ENCODE results near the gene MLIP.
"Not testable (repeated sequence)": the region's sequence is repeated elsewhere in the genome, so short reads cannot be mapped to it uniquely, and the experiment has no call there.

The MLIP gene, protein sequence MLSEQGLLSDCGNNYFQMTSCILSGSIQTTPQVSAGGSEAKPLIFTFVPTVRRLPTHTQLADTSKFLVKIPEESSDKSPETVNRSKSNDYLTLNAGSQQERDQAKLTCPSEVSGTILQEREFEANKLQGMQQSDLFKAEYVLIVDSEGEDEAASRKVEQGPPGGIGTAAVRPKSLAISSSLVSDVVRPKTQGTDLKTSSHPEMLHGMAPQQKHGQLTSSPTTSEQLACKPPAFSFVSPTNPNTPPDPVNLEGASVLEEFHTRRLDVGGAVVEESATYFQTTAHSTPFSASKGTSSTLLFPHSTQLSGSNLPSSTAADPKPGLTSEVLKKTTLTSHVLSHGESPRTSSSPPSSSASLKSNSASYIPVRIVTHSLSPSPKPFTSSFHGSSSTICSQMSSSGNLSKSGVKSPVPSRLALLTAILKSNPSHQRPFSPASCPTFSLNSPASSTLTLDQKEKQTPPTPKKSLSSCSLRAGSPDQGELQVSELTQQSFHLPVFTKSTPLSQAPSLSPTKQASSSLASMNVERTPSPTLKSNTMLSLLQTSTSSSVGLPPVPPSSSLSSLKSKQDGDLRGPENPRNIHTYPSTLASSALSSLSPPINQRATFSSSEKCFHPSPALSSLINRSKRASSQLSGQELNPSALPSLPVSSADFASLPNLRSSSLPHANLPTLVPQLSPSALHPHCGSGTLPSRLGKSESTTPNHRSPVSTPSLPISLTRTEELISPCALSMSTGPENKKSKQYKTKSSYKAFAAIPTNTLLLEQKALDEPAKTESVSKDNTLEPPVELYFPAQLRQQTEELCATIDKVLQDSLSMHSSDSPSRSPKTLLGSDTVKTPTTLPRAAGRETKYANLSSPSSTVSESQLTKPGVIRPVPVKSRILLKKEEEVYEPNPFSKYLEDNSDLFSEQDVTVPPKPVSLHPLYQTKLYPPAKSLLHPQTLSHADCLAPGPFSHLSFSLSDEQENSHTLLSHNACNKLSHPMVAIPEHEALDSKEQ

DNA sequence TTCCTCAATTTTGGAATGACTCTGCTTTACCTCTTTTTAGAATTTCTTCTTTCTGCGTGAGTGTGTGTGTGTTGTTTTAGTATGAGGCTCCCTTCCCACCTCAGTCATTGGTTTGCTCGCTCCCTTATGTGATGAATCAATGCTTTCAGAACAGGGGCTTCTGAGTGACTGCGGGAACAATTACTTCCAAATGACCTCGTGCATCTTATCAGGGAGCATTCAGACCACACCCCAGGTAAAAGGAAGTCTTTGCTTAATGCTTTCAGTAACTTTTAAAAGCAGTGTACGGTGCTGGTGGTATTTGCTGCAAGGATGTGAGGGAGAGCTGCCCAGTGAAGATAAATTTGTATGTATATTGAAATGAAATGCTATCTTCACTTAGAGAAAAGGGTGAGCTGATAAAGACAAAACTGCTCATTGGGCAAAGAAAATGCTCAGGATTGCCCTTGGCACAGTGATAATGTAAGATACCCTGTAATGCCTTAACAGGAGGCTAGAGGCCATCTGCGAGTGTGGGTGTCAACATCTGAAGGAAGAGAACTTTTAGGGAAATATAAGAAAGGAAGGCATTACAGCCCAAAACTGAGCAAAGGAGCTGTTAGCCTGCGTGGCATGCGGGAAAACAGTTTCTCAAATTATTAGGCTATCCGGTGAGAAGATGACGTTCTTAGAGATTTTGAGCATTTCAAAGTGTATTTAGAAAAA is at the start of gene MLIP:
Gene MLIP, plus strand, starts transcription at position 103 of the 705 bp plus-strand sequence. Its CDS starts 37 bp downstream, at position 140.
- DNase-seq (ENCODE audit: low read depth): no peak

DNA sequence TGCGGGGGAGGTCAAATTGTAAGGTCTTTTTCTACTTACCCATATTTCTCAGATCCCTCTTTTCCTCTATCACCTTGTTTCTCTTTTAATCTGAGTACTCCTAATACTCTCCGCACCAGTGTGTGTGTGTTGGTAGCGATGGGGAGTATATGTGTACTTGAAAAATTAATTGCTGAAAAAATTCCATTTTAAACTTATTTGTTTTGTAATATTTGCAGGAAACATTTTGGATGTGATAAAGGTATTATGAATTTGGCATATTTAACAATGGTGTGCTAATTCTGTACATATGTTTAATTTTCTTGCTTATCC is 48.1 kb upstream of the MLIP start:
- DNase-seq (ENCODE audit: low read depth): no peak

DNA sequence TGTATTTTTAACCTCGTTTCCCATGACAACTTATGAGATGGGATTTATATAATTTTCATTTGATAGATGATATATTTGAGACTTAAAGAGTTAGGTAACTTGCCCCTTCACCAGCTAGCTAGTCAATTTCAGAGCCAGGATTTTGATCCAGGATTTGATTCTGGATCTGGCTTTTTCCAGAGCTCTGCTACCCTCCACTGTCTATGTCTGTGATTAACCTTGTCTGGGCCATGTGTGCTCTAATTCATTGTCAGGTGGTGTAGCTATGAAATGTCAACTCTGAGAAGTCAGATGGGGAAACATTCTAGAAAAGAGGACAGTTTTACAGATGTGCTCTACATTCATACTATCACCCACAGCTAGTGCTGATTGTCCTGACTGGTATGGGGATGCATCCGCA is 42.5 kb upstream of the MLIP start:
- no peak for DNase-seq (ENCODE audit: low read depth)

DNA sequence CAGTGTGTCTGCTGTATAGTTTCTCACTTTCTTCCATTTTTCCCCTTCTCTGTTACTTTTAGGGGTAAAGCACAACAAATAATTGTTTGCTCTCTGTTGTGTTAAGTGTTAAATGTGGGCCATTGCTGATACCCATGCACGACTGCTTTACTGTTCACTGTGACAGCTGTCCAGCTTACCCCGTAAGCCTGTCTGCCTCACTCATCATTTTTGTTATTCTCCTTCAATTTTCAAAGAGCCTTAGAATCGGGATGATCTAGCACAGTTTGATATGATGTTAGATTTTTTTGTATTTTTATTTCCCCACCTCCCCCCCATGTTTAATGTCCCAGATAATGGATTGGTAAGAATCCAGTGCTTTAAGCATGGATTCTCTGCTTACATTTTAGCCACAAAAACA is 41.2 kb upstream of the MLIP start:
- no peak for DNase-seq (ENCODE audit: low read depth)

DNA sequence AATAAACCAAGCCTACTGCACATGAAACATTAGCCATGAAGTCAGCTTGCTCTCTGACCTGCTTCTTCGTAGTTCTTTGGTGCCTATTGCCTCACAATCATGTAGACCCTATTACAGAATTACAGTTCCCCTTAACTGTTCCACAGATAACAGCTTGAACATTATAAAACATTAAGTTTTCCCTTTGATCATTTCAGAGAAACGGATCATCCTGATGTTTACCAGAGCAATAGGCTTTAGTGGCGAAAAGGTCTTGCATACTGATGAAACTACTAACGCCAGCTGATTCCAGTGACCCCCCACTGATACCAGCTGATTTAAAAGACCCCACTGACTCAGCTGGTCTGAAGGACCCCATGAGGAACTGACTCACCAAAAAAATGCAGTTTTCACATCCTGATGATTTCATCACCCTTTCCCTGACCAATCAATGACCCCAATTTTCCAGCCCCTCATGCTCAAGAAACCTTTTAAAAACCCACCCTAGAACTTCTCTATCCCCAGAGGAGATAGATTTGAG is 39.4 kb upstream of the MLIP start:
- DNase-seq (ENCODE audit: low read depth): no peak

DNA sequence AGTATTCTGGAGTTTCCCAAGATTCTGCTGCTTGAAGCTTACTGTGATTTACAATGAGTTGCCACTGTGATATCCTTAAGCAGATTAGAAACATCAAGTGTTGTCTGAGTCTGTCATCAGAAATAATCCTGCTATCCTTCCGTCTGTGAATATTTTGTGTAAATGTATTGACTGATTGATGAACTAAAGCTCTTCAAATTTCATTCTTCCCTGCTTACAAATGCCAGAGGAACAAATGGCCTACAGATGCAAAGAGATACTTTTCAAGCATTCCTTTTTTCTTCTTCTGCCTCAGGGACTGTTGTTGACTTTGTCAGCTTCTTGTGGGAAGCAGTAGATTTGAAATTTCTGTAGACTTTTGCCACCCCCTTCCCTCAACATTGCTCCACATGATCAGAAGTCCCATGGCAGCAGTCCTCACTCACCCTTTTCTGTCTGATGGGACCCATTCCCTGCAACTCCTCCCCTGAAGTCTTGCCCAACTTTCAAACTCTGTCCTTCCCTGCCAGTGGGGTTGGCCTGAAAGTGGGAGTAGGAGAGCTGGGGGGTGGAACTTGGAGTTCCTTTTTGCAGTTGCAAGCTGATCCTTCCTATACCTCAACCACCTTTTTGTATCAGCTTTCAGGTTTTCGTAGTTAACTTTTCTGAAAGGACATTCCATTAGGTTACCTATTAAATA is 38.5 kb upstream of the MLIP start:
- no peak for DNase-seq (ENCODE audit: low read depth)

DNA sequence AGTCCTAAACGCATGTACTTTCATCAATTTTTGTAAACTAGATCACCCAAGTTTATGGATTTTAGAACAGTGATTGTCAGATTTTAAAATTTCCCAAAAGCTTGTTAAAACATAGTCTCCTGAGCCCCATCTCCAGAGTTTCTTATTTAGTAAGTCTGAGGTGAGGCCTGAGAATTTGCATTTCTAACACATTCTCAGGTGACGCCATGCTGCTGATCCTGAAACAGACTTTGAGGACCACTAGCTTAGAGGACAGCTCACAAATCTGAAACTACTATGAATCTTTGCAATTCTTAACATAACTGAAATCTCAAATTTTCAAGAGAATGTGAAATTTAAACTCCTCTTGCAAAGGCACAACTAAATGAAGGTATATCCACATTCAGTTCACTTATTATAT is 37.8 kb upstream of the MLIP start:
- no peak for DNase-seq (ENCODE audit: low read depth)

DNA sequence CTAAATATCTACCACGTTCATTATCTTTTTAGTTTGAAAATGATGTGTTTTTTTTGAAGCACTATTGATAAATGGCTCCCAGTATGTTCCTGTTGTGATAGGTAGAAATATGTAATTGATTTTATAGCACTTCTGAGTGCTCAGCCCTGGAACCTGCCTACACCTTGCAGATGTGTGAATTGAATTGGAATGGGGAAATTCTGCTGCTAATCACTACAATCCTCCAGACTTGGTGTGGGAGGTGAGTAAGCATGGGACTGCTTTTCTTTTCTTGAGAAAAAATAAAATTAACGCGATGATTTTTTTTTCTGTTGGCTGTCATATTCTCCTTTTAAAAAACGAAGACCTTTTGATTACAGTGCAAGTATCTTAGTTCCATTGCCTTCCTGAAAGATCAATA is 37.1 kb upstream of the MLIP start:
- DNase-seq (ENCODE audit: low read depth): no peak

DNA sequence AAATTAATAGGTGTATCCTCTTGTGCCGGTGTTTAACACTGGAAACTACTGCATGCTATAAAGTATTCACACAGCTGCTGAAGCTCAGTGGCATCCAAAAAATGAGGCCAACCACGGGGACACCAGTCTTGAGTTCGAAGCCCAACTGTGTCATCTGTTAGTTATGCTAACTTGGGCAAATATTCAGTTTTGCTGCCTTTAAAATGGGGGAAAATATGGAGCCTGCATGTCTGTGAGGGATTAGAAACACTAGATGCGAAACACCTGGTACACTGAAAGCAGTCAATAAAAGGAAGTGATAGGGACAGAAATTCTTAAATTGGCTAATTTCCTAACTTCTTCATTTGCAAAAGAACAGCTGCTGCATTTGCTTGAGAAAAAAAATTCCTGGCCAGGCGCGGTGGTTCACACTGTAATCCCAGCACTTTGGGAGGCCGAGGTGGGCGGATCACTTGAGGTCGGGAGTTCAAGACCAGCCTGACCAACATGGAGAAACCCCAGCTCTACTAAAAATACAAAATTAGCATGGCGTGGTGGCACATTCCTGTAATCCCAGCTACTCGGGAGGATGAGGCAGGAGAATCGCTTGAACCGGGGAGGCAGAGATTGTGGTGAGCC is 36.6 kb upstream of the MLIP start:
- no peak for DNase-seq (ENCODE audit: low read depth)

DNA sequence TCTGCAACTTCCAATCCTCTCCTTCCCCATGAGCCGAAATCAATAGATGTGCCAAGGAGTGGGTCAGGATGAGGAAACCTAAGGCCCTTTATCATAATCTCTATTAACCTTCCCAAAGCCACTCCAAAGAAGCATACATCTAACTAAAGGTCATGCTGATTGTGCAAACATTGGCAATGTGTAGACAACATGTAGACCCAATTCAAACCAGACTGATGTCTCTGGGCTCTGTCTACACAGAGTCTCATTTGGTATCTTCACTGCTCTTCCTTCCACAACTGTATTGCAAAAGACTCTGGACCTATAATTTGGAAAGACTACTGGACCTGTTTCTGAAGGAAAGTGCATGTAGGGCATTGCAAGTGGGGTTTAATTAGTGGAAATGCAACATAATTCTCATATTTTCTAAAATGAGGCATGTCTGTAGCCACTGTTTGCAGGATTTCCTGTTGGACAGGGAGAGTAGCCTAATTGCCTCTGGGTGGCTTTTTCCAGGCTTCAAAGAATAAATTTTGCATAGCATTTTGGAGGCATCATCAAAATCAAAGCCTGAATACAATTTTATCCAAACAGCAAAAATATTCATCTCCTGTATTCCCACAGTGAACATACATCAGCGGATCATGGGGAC is 35.0 kb upstream of the MLIP start:
- no peak for DNase-seq (ENCODE audit: low read depth)

DNA sequence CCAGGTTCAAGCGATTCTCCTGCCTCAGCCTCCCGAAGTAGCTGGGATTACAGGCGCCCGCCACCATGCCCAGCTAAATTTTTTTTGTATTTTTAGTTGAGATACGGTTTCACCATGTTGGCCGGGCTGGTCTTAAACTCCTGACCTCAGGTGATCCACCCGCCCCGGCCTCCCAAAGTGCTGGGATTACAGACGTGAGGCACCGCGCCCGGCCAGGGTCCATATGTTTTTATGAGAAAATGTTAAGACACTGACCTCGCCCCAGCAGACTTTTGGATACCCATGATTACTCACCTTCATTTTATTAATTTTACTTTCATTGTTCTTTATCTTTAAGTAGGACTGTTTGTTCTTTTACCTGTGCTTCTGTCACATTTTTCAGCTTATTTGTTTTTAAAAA is 29.7 kb upstream of the MLIP start:
- not testable (repeated sequence) for DNase-seq (ENCODE audit: low read depth)

DNA sequence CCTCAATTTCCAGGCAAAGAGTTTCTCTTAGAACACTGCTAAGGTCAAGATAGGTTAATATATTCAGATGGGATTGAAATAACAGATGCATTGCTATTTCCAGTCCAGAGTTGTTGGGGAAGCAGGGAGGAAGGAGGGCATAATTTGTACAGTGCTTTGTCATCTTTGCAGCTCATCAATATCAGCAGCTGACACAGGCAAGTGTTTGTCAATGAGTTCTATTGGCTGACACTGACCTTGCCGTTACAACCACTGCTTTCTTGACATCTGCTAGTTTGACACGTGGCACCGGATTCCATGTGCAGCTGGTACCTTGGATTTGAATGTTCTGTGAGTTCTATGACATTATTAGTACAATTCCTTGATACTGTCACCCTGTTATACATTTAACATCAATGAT is 28.0 kb upstream of the MLIP start:
- DNase-seq (ENCODE audit: low read depth): no peak

DNA sequence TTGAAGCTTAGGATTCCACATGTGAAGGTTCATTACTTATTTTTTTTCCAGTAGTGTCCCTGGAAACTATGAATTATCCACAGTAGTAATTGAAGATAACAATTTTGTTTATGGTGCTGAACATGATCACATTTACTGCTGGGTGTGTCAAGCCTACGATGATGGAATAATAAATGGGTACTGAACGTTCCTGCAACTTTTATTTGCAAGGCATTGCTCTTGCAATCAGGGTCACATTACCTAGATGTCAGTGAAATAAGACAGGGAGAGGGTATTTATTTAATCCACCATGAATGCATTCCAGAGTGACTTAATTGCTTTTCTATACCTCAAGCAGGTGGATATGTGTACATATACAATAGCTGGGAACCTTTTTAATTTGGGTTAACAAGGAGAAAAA is 27.0 kb upstream of the MLIP start:
- no peak for DNase-seq (ENCODE audit: low read depth)

DNA sequence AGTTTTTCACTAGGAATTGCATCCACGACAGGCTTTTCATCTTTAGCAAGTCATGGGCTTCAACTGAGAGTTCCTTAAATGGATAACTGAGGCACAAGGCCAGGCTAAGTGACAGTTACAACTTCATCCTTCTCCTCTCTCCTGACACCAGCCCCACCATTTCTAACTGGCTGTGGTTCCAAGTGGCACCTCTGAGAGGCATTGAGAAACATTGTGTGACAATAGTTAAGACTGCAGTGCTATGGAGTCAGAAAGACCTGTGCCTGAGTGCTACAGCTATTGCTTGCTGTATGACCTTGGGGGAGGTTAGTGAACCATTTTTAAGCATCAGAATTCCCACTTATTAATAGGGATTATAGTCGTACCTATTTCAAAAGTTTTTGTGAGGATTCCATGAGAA is 26.2 kb upstream of the MLIP start:
- DNase-seq (ENCODE audit: low read depth): no peak

DNA sequence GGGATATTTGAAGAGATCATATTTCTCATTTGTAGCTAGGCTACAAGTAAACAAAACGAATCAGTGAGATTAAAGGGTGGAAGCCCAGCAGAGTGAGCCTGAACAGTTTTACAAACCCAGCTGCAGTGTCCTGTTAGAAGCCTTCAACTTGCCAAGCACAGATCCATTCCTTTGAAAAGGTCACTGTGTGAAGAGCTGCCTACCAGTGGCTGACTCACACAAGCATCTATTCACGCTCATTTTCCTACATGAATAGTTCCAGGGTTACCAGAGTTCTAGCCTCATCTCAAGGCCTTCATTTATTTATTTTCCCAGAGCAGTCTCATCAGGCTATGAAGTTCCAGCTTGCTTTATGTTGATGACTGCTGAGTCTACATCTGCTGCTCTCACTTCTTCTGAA is 25.7 kb upstream of the MLIP start:
- no peak for DNase-seq (ENCODE audit: low read depth)

DNA sequence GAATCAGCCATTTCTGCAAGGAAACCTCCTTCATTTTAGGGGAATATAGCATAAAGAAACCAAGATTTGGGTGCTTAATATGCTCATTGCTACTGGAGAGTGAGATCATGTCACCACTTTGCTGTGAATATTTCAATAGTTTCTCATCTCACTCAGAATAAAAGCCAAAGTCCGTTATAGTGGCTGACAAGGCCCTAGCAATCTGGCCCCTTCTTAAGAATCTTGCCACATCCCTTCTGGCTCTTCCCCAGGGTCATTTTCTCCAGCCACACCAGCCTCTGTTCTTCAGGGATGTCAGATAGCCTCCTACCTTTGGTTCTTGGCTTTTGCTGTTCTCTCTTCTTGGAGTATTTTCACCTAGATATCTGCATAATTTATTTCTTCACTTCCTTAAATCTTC is 24.8 kb upstream of the MLIP start:
- DNase-seq (ENCODE audit: low read depth): no peak

DNA sequence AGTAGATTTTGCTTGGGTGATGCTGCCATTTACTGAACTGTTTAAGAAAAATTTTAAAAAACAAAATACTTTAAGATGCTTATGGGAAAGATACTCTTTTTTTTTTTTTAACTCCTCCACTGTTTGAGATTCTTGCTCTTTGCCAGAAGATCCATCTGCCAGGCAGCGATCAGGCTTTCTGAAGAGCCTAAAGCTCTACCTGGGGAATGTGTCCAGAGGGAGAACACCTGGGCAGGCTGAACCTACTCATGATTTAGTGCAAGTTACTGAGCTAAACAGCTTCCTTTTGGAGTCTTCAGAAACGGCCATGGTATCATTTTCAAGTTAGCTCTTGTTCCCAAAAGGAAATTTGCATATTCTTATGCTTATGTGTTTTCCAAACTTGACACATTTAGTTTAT is 23.5 kb upstream of the MLIP start:
- no peak for DNase-seq (ENCODE audit: low read depth)

DNA sequence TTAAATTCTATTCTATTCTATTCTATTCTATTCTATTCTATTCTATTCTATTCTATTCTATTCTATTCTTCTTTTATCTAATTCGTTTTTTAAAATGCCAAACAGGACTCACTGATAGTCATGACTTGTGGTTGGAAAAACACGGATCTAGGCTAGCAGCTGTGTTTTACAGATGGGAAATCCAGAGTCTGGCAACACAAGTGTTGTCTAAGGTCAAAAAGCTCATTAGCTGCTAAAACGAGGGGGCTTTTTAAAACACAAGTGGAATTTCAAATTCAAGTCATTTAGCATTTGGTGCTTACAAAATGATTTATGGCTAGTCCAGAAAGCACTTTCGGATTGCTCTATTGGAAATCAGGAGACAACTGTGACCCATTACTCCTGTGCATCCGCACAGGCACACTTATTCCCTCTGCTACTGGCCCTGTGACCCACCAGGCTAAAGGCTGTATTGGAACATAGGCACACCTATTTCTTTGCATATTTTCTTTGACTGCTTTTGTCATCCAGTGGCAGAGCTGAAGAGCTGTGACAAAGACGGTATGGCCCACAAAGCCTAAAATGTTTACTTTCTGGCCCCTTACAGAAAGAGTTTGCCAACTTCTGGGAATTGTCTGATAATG is 17.8 kb upstream of the MLIP start:
- DNase-seq (ENCODE audit: low read depth): no peak

DNA sequence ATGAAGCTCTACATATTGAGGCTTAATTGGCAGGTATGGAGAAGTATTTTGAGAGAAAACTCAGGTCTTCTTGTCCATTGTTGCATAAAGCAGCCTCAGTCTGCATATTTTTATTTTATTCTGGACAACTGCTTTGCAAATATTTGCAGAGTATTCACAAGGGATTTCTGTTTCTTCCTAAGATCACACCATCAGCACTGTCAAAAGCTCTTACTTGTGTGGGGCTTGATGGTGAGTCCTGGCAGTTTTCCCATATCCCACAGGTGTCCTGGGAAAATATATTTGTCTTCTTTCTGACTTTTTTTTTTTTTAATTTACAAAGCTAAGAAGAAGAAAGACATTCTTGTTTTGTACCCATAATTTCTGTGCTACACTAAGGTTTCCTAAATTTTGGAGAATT is 16.9 kb upstream of the MLIP start:
- DNase-seq (ENCODE audit: low read depth): no peak

DNA sequence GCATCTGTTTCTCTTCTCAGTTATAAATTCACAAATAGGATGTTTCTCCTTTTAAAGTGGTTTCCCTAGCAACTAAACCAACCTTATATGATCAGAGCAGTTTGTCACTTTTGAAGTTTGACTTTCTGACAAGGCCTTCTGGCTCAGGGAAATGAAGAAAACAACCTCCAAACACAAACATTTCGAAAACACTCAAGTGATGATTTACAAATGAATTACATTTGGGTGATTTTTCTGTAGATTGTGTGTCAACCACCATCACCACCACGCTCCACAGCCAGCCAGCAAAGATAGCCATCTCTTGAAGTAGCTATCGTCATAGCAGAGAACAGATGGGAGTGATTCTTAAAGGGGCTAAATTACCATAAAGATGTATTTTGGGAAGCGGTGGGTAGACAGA is 16.5 kb upstream of the MLIP start:
- no peak for DNase-seq (ENCODE audit: low read depth)
